Activated CD4-positive, alpha-beta T cell treated with anti-CD3 and anti-CD28 coated beads for 4 hours (primary cell): ENCODE measurements around the gene TMOD1.

Source experiments
- DNase-seq, 2 donors: peaks; one replicate each; pipeline ENCODE4 v3.0.0-alpha.2; 2020

TMOD1 gene

GRCh38 chr9:97500263-97500662, 1.2 kb upstream of the TMOD1 start:
- DNase-seq = no peak

GRCh38 chr9:97500765-97501176, 695 bp upstream of the TMOD1 start:
- no peak for DNase-seq

GRCh38 chr9:97501972-97502221, 431 bp downstream of the TMOD1 start:
- DNase-seq = no peak

- DNase-seq = no peak
Measured at GRCh38 chr9:97502222-97502983, 937 bp downstream of the TMOD1 start.

GRCh38 chr9:97502984-97503861, 1.8 kb downstream of the TMOD1 start:
- no peak for DNase-seq

GRCh38 chr9:97503862-97504210, 2.4 kb downstream of the TMOD1 start:
- DNase-seq = no peak

- no peak for DNase-seq
Measured at GRCh38 chr9:97504381-97505216, 3.1 kb downstream of the TMOD1 start.

- no peak for DNase-seq
Measured at GRCh38 chr9:97505845-97506244, 4.4 kb downstream of the TMOD1 start.

GRCh38 chr9:97506306-97506705, 4.8 kb downstream of the TMOD1 start:
- no peak for DNase-seq

GRCh38 chr9:97506787-97507186, 5.3 kb downstream of the TMOD1 start:
- DNase-seq = no peak

- no peak for DNase-seq
Measured at GRCh38 chr9:97507428-97507984, 6.0 kb downstream of the TMOD1 start.

GRCh38 chr9:97508852-97509251, 7.4 kb downstream of the TMOD1 start:
- no peak for DNase-seq

GRCh38 chr9:97510797-97511654, 9.6 kb downstream of the TMOD1 start:
- no peak for DNase-seq

- DNase-seq = no peak
Measured at GRCh38 chr9:97511655-97512427, 10.4 kb downstream of the TMOD1 start.

GRCh38 chr9:97512966-97513560, 11.6 kb downstream of the TMOD1 start:
- DNase-seq = no peak

GRCh38 chr9:97514531-97514930, 13.1 kb downstream of the TMOD1 start:
- DNase-seq = no peak

- DNase-seq = no peak
Measured at GRCh38 chr9:97515662-97516061, 14.2 kb downstream of the TMOD1 start.

GRCh38 chr9:97516111-97516510, 14.6 kb downstream of the TMOD1 start:
- DNase-seq = no peak

- no peak for DNase-seq
Measured at GRCh38 chr9:97517331-97518089, 16.0 kb downstream of the TMOD1 start.
